Activated B cell treated with CpG ODN at 0.5 μM for 24 hours (primary cell): ENCODE data around the gene BTBD9. TPM values are rescaled to one million over a fixed set of nuclear protein-coding genes. Genes with fewer than 3 reads are reported as not detected.
A peak's percentile ranks its signal among the peaks of the same experiment; 100 is the strongest.

Source experiments
- ATAC-seq: fragments of 200-7000 bp; cut with Tn5 transposase; one replicate; pipeline ENCODE4 v1.10.0; 2021; ENCODE audit warnings: low read depth, mild to moderate bottlenecking, moderate library complexity
- CTCF ChIA-PET: fragments of 350-600 bp; sonication (Branson Sonifier 250); formaldehyde crosslinking; loops from one replicate; lab custom pipeline; 2021; ENCODE audit warnings: antibody characterized with exemption; lab: Charles Lee
- POLR2A ChIA-PET: fragments of 350-600 bp; sonication (Branson Sonifier 250); formaldehyde crosslinking; loops from one replicate; lab custom pipeline; 2021; ENCODE audit warnings: antibody characterized with exemption; lab: Charles Lee
- DNase-seq: peaks from one replicate; pipeline ENCODE4 v3.0.0; 2022
- H3K27ac Mint-ChIP-seq: one replicate; pipeline ENCODE4 v1.8.0; 2020; ENCODE audit warnings: mixed read lengths
- H3K27me3 Mint-ChIP-seq: one replicate; pipeline ENCODE4 v1.8.0; 2021; ENCODE audit warnings: mixed read lengths
- H3K36me3 Mint-ChIP-seq: one replicate; pipeline ENCODE4 v1.8.0; 2021; ENCODE audit warnings: low read depth, mixed read lengths
- H3K4me1 Mint-ChIP-seq: one replicate; pipeline ENCODE4 v1.8.0; 2021; ENCODE audit warnings: mixed read lengths
- H3K4me3 Mint-ChIP-seq: one replicate; pipeline ENCODE4 v1.8.0; 2020; ENCODE audit warnings: mild to moderate bottlenecking, mixed read lengths
- H3K9me3 Mint-ChIP-seq: one replicate; pipeline ENCODE4 v1.8.0; 2020; ENCODE audit warnings: mixed read lengths
- CTCF ChIP-seq: fragments of 200-600 bp; IDR thresholded peaks from one replicate; pipeline ENCODE4 v1.8.0; 2022; ENCODE audit warnings: antibody characterized with exemption, mild to moderate bottlenecking
- intact Hi-C: fragments of 100-400 bp; cut with micrococcal nuclease; formaldehyde crosslinking; loops from one replicate; pipeline ENCODE4 v1.15.1; 2024
- total RNA-seq: library from RNA; stranded (reverse); gene quantifications from 2 replicates; pipeline ENCODE4 v1.2.3, GENCODE V29; 2022

Gene BTBD9
- total RNA-seq, 1 donor from 2014 or later: 25.7 TPM

GRCh38 chr6:38573801-38574395 is 65.8 kb downstream of the BTBD9 start:
- POLR2A ChIA-PET: no interaction called here
- ATAC-seq: no peak

GRCh38 chr6:38572186-38572813 is 67.4 kb downstream of the BTBD9 start:
- H3K27me3 Mint-ChIP-seq: no peaks in the 10 kb centered on the region
- peak overlapping the region; percentile 92 for H3K27ac Mint-ChIP-seq
- ChIA-PET POLR2A (interaction anchor here (0.6 to 1.3 kb wide), 7 partner anchors 19 to 1139 kb away, joined by 3 to 7 read pairs (median 5); partner anchors contain the start of genes BTBD9, CMTR1, GLO1 and ZFAND3), CTCF (interaction anchor here (1.1 to 3.8 kb wide), 4 partner anchors 16 to 1087 kb away, joined by 3 to 36 read pairs (median 11); no protein-coding TSS in a partner anchor)
- H3K36me3 Mint-ChIP-seq: peaks cover 27% of the 10 kb centered on the region
- H3K4me3 Mint-ChIP-seq: peak overlapping the region; percentile 73
- ATAC-seq: peak; percentile 95
- TF ChIP-seq CTCF: no peak
- no peak for DNase-seq
- no peaks in the 10 kb centered on the region for H3K9me3 Mint-ChIP-seq
- intact Hi-C loops: loop anchor here (1.0 to 10.0 kb wide), 3 partner anchors 20 to 1247 kb away; partner anchors contain the start of gene BTBD9
- H3K4me1 Mint-ChIP-seq: peaks cover 27% of the 10 kb centered on the region

More at GRCh38 chr6:38573801-38574395, 65.8 kb downstream of the BTBD9 start:
- TF ChIP-seq CTCF: no peak
- Mint-ChIP-seq H3K27ac (peak overlapping the region; percentile 37), H3K4me1 (peaks cover 27% of the 10 kb centered on the region), H3K36me3 (peaks cover 35% of the 10 kb centered on the region), H3K27me3 (no peaks in the 10 kb centered on the region), H3K9me3 (no peaks in the 10 kb centered on the region), H3K4me3 (no peak overlapping the region)
- CTCF ChIA-PET: no interaction called here
- intact Hi-C loops: loop anchor here (2.0 to 10.0 kb wide), 2 partner anchors 65 to 1249 kb away; partner anchors contain the start of gene BTBD9
- DNase-seq: no peak

GRCh38 chr6:38571721-38572120 is 68.0 kb downstream of the BTBD9 start:
- H3K36me3 Mint-ChIP-seq: peaks cover 22% of the 10 kb centered on the region
- TF ChIP-seq CTCF: no peak
- no peaks in the 10 kb centered on the region for H3K9me3 Mint-ChIP-seq
- ATAC-seq (no peak), DNase-seq (no peak)
- intact Hi-C loops: loop anchor here (1.0 to 10.0 kb wide), 8 partner anchors 19 to 1247 kb away; partner anchors contain the start of genes BTBD9 and MDGA1
- H3K4me1 Mint-ChIP-seq: peaks cover 27% of the 10 kb centered on the region
- ChIA-PET CTCF (interaction anchor here (1.1 to 3.8 kb wide), 4 partner anchors 16 to 1087 kb away, joined by 3 to 36 read pairs (median 11); no protein-coding TSS in a partner anchor), POLR2A (interaction anchor here (0.5 to 1.3 kb wide), 7 partner anchors 68 to 1138 kb away, joined by 3 to 7 read pairs (median 6); partner anchors contain the start of genes BTBD9, CMTR1, GLO1 and ZFAND3)
- H3K4me3 Mint-ChIP-seq: peak overlapping the region; percentile 73
- peak overlapping the region; percentile 92 for H3K27ac Mint-ChIP-seq
- no peaks in the 10 kb centered on the region for H3K27me3 Mint-ChIP-seq

GRCh38 chr6:38570750-38571149 is 69.0 kb downstream of the BTBD9 start:
- CTCF ChIA-PET: interaction anchor here (0.7 to 3.8 kb wide), 21 partner anchors 15 to 1245 kb away, joined by 3 to 36 read pairs (median 3); partner anchors contain the start of gene MDGA1
- H3K4me1 Mint-ChIP-seq: peaks cover 27% of the 10 kb centered on the region
- no peak for ATAC-seq

More at GRCh38 chr6:38570750-38571149, 69.0 kb downstream of the BTBD9 start:
- no peak overlapping the region for H3K4me3 Mint-ChIP-seq
- POLR2A ChIA-PET: interaction anchor here (0.6 to 0.7 kb wide), 2 partner anchors 15 to 69 kb away, joined by 3 to 6 read pairs; no protein-coding TSS in a partner anchor
- H3K36me3 Mint-ChIP-seq: peaks cover 17% of the 10 kb centered on the region
- H3K27me3 Mint-ChIP-seq: no peaks in the 10 kb centered on the region
- TF ChIP-seq CTCF: no peak
- intact Hi-C loops: loop anchor here (1.0 to 10.0 kb wide), 7 partner anchors 76 to 1246 kb away; partner anchors contain the start of gene MDGA1
- DNase-seq: no peak
- no peaks in the 10 kb centered on the region for H3K9me3 Mint-ChIP-seq
- H3K27ac Mint-ChIP-seq: peak overlapping the region; percentile 92
